GM12892 (cell line): ENCODE measurements around the gene SNX9.
"Not testable (repeated sequence)": the region's sequence is repeated elsewhere in the genome, so short reads cannot be mapped to it uniquely, and the experiment has no call there.

Experiments used
- DNase-seq: peaks from one replicate; pipeline ENCODE4 v3.0.0; 2011; ENCODE audit not compliant: insufficient read length
- FAIRE-seq: peaks from 2 replicates; lab custom pipeline; 2011; peaks lifted over from hg19 to GRCh38; lab: Jason Lieb, UNC
- POLR2A ChIP-seq: IDR thresholded peaks from 2 replicates; pipeline ENCODE4 v1.6.1; 2011; ENCODE audit warnings: low read depth, low read length, control low read depth
- POLR2AphosphoS5 ChIP-seq: IDR thresholded peaks from 2 replicates; pipeline ENCODE4 v1.6.1; 2011; ENCODE audit warnings: low read depth, low read length, control low read depth
- TAF1 ChIP-seq: IDR thresholded peaks from 2 replicates; pipeline ENCODE4 v1.6.1; 2011; ENCODE audit warnings: low read depth, mild to moderate bottlenecking, control low read depth, low read length, borderline replicate concordance

Gene SNX9

GRCh38 chr6:157880534-157880933 is 57.5 kb downstream of the SNX9 start:
- DNase-seq, result no peak
- peak; percentile 48 for FAIRE-seq
- TF ChIP-seq POLR2A (no peak), TAF1 (no peak), POLR2AphosphoS5 (no peak)

GRCh38 chr6:157881342-157881741 is 58.3 kb downstream of the SNX9 start:
- FAIRE-seq (peak; percentile 36), DNase-seq (no peak)
- TF ChIP-seq TAF1 (no peak), POLR2AphosphoS5 (no peak)

GRCh38 chr6:157884756-157885155 is 61.7 kb downstream of the SNX9 start:
- DNase-seq, result no peak
- TF ChIP-seq POLR2AphosphoS5, result no peak
- TF ChIP-seq TAF1, result no peak
- TF ChIP-seq POLR2A, result no peak
- FAIRE-seq, result no peak

GRCh38 chr6:157885211-157885788 is 62.3 kb downstream of the SNX9 start:
- DNase-seq (no peak), FAIRE-seq (no peak)
- no peak for TF ChIP-seq POLR2A
- TF ChIP-seq POLR2AphosphoS5, result no peak
- no peak for TF ChIP-seq TAF1

- no peak for FAIRE-seq
- DNase-seq, result no peak
- TF ChIP-seq TAF1 (no peak), POLR2AphosphoS5 (no peak), POLR2A (no peak)
Measured at GRCh38 chr6:157885876-157886275, 62.8 kb downstream of the SNX9 start.

- FAIRE-seq, result no peak
- DNase-seq, result no peak
- TF ChIP-seq TAF1 (no peak), POLR2AphosphoS5 (no peak)
Measured at GRCh38 chr6:157887892-157888291, 64.8 kb downstream of the SNX9 start.

- DNase-seq (no peak), FAIRE-seq (no peak)
- TF ChIP-seq POLR2A (no peak), POLR2AphosphoS5 (no peak), TAF1 (no peak)
Measured at GRCh38 chr6:157891544-157892362, 68.7 kb downstream of the SNX9 start.

- FAIRE-seq (no peak), DNase-seq (no peak)
- no peak for TF ChIP-seq TAF1
- no peak; the same call in 1 of the 2 replicates for TF ChIP-seq POLR2A
- TF ChIP-seq POLR2AphosphoS5, result no peak
Measured at GRCh38 chr6:157892363-157892877, 69.4 kb downstream of the SNX9 start.

- no peak for TF ChIP-seq POLR2A
- no peak for TF ChIP-seq TAF1
- no peak for TF ChIP-seq POLR2AphosphoS5
- DNase-seq (no peak), FAIRE-seq (no peak)
Measured at GRCh38 chr6:157893238-157893637, 70.2 kb downstream of the SNX9 start.

GRCh38 chr6:157895585-157895984 is 72.5 kb downstream of the SNX9 start:
- DNase-seq, result no peak
- no peak for FAIRE-seq
- TF ChIP-seq POLR2AphosphoS5, result no peak
- no peak for TF ChIP-seq TAF1
- no peak for TF ChIP-seq POLR2A

GRCh38 chr6:157896932-157897331 is 73.9 kb downstream of the SNX9 start:
- FAIRE-seq (no peak), DNase-seq (no peak)
- TF ChIP-seq POLR2AphosphoS5, result no peak

GRCh38 chr6:157898169-157898568 is 75.1 kb downstream of the SNX9 start:
- TF ChIP-seq TAF1 (no peak), POLR2A (no peak), POLR2AphosphoS5 (no peak)
- DNase-seq (no peak), FAIRE-seq (no peak)

GRCh38 chr6:157898640-157899039 is 75.6 kb downstream of the SNX9 start:
- FAIRE-seq (no peak), DNase-seq (no peak)
- TF ChIP-seq TAF1, result no peak
- TF ChIP-seq POLR2A, result no peak

GRCh38 chr6:157900262-157900661 is 77.2 kb downstream of the SNX9 start:
- not testable (repeated sequence) for FAIRE-seq

GRCh38 chr6:157900751-157901150 is 77.7 kb downstream of the SNX9 start:
- FAIRE-seq, DNase-seq: not testable (repeated sequence)

More at GRCh38 chr6:157900262-157900661, 77.2 kb downstream of the SNX9 start:
- not testable (repeated sequence) for DNase-seq
